Suprapubic skin (tissue), 4 donors: ENCODE results near the gene LYRM4.

Experiments used
- CTCF ChIP-seq, 2 donors: fragments of 200-600 bp in 1 of 2; fragments of 450-650 bp in 1 of 2; sonication (generic) in 1 of 2; IDR thresholded peaks; one replicate each; pipeline ENCODE4 v1.5.1; 2016 to 2019; ENCODE audit warnings: antibody characterized with exemption in 2 of 2, mild to moderate bottlenecking in 1 of 2, moderate library complexity in 1 of 2
- POLR2A ChIP-seq, 2 donors: fragments of 450-650 bp; IDR thresholded peaks; one replicate each; pipeline ENCODE4 v1.6.1; 2017; ENCODE audit warnings: antibody characterized with exemption in 2 of 2, mild to moderate bottlenecking in 2 of 2, moderate library complexity in 2 of 2
- POLR2AphosphoS5 ChIP-seq, 3 donors: sonication (generic); formaldehyde crosslinking; IDR thresholded peaks; one replicate each; pipeline ENCODE4 v1.6.1; 2017; ENCODE audit warnings: antibody characterized with exemption in 3 of 3

- TF ChIP-seq CTCF (IDR thresholded peaks at IDR 0.05) (no peak), POLR2AphosphoS5 (IDR thresholded peaks at IDR 0.05) (no peak), POLR2A (IDR thresholded peaks at IDR 0.05) (no peak)
Observed at GRCh38 chr6:5100806-5101205, 159.9 kb downstream of the LYRM4 start.
